ENCODE measurements around the gene PSD2.

The PSD2 gene

DNA sequence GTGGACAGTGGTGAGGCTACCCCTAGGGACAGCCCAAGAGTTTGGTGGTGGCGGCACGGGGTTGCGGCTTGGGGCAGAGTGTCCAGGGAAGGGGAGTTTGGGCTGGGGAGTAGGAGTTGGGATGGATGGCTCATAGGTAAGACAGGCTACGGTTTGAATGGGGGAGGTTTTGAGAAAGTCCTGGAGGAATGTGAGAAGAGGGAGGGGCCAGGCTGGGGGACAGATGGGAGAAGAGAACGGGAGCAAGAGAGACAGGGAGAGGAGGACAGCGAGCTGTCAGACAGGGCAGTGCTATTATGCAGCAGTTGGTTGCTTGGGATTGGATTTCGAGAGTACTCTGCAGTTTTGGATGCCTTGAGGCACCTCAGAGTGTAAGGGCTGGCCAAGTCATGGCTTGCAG lies 24.5 kb downstream of the PSD2 start:
- TF ChIP-seq, protein P1, sequence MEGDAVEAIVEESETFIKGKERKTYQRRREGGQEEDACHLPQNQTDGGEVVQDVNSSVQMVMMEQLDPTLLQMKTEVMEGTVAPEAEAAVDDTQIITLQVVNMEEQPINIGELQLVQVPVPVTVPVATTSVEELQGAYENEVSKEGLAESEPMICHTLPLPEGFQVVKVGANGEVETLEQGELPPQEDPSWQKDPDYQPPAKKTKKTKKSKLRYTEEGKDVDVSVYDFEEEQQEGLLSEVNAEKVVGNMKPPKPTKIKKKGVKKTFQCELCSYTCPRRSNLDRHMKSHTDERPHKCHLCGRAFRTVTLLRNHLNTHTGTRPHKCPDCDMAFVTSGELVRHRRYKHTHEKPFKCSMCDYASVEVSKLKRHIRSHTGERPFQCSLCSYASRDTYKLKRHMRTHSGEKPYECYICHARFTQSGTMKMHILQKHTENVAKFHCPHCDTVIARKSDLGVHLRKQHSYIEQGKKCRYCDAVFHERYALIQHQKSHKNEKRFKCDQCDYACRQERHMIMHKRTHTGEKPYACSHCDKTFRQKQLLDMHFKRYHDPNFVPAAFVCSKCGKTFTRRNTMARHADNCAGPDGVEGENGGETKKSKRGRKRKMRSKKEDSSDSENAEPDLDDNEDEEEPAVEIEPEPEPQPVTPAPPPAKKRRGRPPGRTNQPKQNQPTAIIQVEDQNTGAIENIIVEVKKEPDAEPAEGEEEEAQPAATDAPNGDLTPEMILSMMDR (IDR thresholded peaks at IDR 0.05; ENCODE audit: low read depth, low read length, missing control alignments) = no peak
- H3K4me3 ChIP-seq (ENCODE audit: low read depth, low read length) = no peak overlapping the region
- no peak for DNase-seq (ENCODE audit: low read depth)

DNA sequence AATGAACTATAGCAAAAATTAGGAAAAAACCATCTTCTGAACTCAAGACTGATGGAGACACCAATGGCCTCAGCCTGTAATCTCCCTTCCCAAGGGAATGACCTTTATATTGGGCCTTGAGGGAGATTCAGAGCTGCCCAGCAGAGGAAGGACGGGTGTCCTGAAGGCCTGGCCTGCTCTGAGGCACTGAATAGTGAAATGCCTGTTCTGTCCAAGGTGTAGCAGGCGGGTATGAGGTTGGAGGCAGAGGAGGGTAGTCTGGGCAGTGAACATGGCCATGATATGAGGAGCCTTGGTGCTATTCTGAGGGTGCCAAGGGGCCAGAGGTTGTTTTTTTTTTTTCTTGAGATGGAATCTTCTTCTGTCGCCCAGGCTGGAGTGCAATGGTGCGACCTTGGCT lies 25.0 kb downstream of the PSD2 start:
- TF ChIP-seq, protein P1 (IDR thresholded peaks at IDR 0.05; ENCODE audit: low read depth, low read length, missing control alignments) = no peak
- H3K4me3 ChIP-seq (ENCODE audit: low read depth, low read length) = no peak overlapping the region

DNA sequence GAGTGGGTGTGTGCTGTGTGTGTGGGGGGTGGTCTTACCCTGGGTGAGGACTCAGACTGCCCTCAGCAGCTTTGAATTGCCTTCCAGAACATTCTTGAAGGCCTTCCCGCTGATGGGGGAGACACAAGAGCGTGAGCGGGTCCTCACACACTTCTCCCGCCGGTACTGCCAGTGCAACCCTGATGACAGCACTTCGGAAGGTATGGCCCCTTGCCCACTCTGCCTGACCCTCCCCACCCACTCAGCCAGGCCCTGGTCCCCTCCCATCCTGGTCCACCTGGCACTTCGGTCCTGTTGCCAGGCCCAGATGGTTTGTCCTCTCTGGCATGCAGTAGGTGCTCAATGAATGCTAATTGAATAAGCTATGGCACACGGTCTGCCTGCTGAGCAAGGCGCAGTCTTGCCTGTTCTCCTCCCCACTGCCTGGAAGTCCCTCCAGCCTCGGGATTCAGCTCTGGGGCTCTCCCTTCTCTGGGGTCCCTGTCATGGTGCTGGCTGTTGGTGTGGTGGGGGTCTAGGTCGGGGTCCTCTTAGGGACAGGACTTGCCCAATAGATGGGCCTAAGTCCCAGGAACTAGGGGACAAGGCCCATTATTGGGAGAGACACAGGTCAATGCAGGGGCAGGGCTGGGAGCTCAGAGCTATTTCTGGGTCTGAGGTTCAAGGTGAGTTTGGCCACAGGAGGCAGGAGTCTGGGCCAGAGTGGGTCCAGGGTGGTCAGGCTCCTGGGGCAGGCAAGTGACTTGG lies 26.4 kb downstream of the PSD2 start:
- DNase-seq (ENCODE audit: low read depth) = no peak
- H3K4me3 ChIP-seq (ENCODE audit: low read depth, low read length) = no peak overlapping the region
- TF ChIP-seq, protein P1 (IDR thresholded peaks at IDR 0.05; ENCODE audit: low read depth, low read length, missing control alignments) = no peak

More for the DNA sequence above, 25.0 kb downstream of the PSD2 start:
- no peak for DNase-seq (ENCODE audit: low read depth)

DNA sequence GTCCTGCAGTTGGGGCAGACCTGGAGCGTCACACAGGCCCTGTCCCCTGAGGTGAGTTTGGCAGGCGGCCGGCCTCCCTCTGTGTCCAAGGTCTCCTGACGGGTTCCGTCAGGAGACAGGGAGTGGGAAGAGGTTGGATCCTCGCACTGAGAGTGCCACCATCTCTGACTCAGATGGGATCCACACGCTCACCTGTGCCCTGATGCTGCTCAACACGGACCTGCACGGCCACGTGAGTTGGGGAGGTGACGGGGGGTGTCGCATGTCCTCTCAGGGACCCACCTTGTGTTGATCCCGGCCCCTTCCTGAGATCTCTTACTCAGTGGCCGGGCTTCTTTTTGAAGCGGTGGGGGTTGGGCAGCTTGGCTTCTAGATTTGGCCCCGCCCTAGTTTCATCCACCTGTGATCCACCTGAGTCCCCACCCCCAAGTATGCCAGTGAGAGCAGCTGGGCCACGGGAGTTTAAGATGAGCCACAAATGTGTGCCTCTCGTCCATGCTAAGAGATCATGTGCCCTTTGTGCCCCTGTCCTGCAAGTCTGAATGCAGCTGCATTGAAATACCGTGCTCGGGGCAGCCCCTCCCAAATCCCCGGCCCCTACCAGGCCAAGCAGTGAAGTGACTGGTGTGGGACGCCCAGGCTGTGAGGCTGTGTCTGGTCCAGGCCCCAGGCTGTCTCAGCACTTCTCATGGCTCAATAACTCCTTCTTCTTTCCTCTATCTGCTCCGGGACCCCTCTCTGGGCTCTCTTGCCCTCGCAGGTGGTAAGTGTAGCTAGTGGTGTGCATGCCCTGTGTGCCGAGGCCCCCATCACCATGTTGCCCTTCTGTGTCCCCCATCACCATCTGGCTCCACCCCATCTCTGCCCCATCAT lies 27.2 kb downstream of the PSD2 start:
- no peak for DNase-seq (ENCODE audit: low read depth)
- H3K4me3 ChIP-seq (ENCODE audit: low read depth, low read length) = no peak overlapping the region
- TF ChIP-seq, protein P1 (IDR thresholded peaks at IDR 0.05; ENCODE audit: low read depth, low read length, missing control alignments) = no peak

DNA sequence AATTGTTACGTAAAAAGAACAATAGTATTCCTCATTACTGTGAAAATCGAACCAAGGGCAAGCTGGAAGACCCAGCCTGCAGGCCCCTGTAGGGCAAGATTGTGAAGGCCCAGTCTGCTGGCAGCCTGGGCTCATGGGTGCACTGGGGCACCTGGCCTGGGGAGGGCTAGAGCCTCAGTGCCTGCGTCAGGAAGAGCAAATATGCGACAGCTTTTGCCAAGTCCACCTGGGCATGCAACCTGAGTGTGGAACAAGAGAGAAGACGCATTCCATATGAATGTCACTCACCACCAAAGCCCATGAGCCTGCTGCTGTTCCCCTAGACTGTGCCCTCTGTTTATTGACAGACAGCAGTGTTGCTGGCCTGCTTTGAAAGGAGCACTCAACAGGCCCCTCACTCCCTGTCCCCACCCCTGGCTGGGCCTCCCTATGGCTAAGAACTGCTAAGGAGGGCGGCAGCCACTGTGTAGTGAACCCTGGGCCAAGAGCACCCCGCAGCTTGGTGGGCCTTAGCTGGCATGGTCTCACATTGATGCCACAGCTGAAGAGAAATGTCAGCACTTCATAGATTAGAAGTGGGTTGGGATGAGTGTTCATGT lies 28.2 kb downstream of the PSD2 start:
- no peak overlapping the region for H3K4me3 ChIP-seq (ENCODE audit: low read depth, low read length)
- no peak for DNase-seq (ENCODE audit: low read depth)
- TF ChIP-seq, protein P1 (IDR thresholded peaks at IDR 0.05; ENCODE audit: low read depth, low read length, missing control alignments) = no peak

DNA sequence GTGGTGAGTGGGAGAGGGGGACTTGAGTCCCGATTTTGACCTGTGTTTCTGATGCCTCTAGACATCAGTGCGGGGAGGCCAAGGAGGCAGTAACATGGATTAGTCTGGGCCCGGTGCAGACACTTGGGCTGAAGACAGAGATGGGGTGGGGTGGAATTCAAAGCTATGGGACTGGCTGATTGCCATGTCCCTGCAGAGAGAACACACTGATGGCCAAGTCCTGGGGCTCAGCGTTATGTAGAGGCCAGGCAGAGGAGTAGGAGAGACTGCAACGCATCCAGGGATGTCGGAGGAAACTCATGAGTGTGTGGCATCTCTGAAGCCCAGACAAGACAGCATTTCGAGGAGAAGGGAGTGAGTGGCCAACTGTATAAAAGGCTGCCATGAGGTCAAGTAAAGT lies 30.1 kb downstream of the PSD2 start:
- TF ChIP-seq, protein P1 (IDR thresholded peaks at IDR 0.05; ENCODE audit: low read depth, low read length, missing control alignments) = no peak
- no peak for DNase-seq (ENCODE audit: low read depth)
- no peak overlapping the region for H3K4me3 ChIP-seq (ENCODE audit: low read depth, low read length)

Measured in GM12864 (cell line).